Hepatocyte (in vitro differentiated cells): ENCODE results near the gene DENND6A.

Experiments used
- CTCF ChIP-seq: fragments of 200-600 bp; sonication (generic); IDR thresholded peaks from 2 replicates; pipeline ENCODE4 v1.5.1; 2016; ENCODE audit warnings: antibody characterized with exemption, mild to moderate bottlenecking; ENCODE audit not compliant: poor library complexity
- EZH2 ChIP-seq: fragments of 200-600 bp; sonication (generic); IDR thresholded peaks from 2 replicates; pipeline ENCODE4 v1.6.1; 2016; ENCODE audit warnings: antibody characterized with exemption, mild to moderate bottlenecking, borderline replicate concordance

- TF ChIP-seq CTCF (no peak), EZH2 (no peak)
Observed at GRCh38 chr3:57575966-57576626, 116.8 kb downstream of the DENND6A start.
